ENCODE measurements around the gene HRH2. TPM values are rescaled to one million over a fixed set of nuclear protein-coding genes. Genes with fewer than 3 reads are reported as not detected.

HRH2 gene
- total RNA-seq, 1 experiment from 2014 or later, result 3.3 TPM

GRCh38 chr5:175748650-175749049 is 90.8 kb downstream of the HRH2 start:
- Histone ChIP-seq H4K5ac (ENCODE audit: insufficient read length, low read depth, low read length) (no peak overlapping the region), H2BK120ac (ENCODE audit: low read depth, low read length, poor library complexity, severe bottlenecking) (no peak overlapping the region), H2BK20ac (ENCODE audit: low read depth, low read length, poor library complexity, severe bottlenecking) (no peak overlapping the region), H2AFZ (ENCODE audit: low read length) (no peak overlapping the region), H3K23ac (ENCODE audit: insufficient read length, low read depth, low read length) (no peak overlapping the region), H3K79me1 (ENCODE audit: insufficient read depth, low read depth, low read length, poor library complexity, severe bottlenecking) (no peaks in the 10 kb centered on the region), H4K20me1 (ENCODE audit: control insufficient read depth, insufficient read depth, insufficient read length) (no peaks in the 10 kb centered on the region), H3K9ac (ENCODE audit: extremely low read depth, insufficient read length, low read length) (no peak overlapping the region), H3K18ac (ENCODE audit: insufficient read length, low read depth, low read length) (no peak overlapping the region), H3T11ph (ENCODE audit: low read length) (no peak overlapping the region), H3K4me2 (ENCODE audit: insufficient read depth, insufficient read length, low read length) (no peak overlapping the region), H3K23me2 (ENCODE audit: insufficient read length, low read depth, low read length, poor library complexity, severe bottlenecking) (no peaks in the 10 kb centered on the region), H4K8ac (replicated peaks; ENCODE audit: insufficient read length, low read depth, low read length) (no peak overlapping the region), H3K14ac (ENCODE audit: insufficient read depth, low read length) (no peak overlapping the region), H3K27ac (ENCODE audit: insufficient read length, low read depth, low read length) (no peak overlapping the region), H3K4me1 (ENCODE audit: insufficient read depth, low read length) (peaks cover 2% of the 10 kb centered on the region; the same call in 1 of the 2 replicates), H3K9me3 (ENCODE audit: control insufficient read depth, low read depth, low read length) (no peaks in the 10 kb centered on the region), H2BK12ac (ENCODE audit: insufficient read length, low read depth, low read length) (no peak overlapping the region), H3K4ac (ENCODE audit: low read depth, low read length) (no peak overlapping the region), H2AK5ac (ENCODE audit: insufficient read length, low read length) (no peak overlapping the region), H4K91ac (ENCODE audit: insufficient read length, low read depth, low read length) (no peak overlapping the region), H2BK15ac (ENCODE audit: low read depth, low read length) (no peak overlapping the region), H2BK5ac (ENCODE audit: insufficient read length, low read length) (no peak overlapping the region), H3K79me2 (ENCODE audit: insufficient read depth, low read length) (no peaks in the 10 kb centered on the region), H3K27me3 (ENCODE audit: insufficient read depth, low read length) (no peaks in the 10 kb centered on the region), H3K56ac (ENCODE audit: insufficient read length, low read depth, low read length) (no peak overlapping the region)
- Mint-ChIP-seq H3K4me1 (peaks cover 26 to 27% of the 10 kb centered on the region in 2 experiments), H3K27me3 (ENCODE audit: low read depth) (peaks cover 17% of the 10 kb centered on the region), H3K27ac (no peak overlapping the region), H3K36me3 (ENCODE audit: insufficient read depth in 1 of 3, low read depth in 3 of 3) (no peaks in the 10 kb centered on the region), H3K4me3 (no peak overlapping the region), H3K9me3 (no peaks in the 10 kb centered on the region)
- no peak for DNase-seq
- no peak for TF ChIP-seq CTCF (conservative IDR thresholded peaks at IDR 0.05)
- WGBS (ENCODE audit: extremely low coverage, insufficient read length, low lambda C conversion rate), result no CpG with 5 or more reads among the region's 3 CpGs
